ENCODE data around the gene FXYD3. TPM values are rescaled to one million over a fixed set of nuclear protein-coding genes. Genes with fewer than 3 reads are reported as not detected.

Gene FXYD3
- total RNA-seq, 6 experiments from 2014 or later, result not detected

GRCh38 chr19:35116072-35116801 is 614 bp downstream of the FXYD3 start:
- peaks cover 17% of the 10 kb centered on the region for H3K4me1 Mint-ChIP-seq (ENCODE audit: low read depth)
- no peaks in the 10 kb centered on the region for H3K36me3 Mint-ChIP-seq (ENCODE audit: low read depth)
- peaks cover 20% of the 10 kb centered on the region for H3K27me3 Mint-ChIP-seq (ENCODE audit: insufficient read depth)
- H3K9me3 Mint-ChIP-seq, result no peaks in the 10 kb centered on the region
- H3K4me3 Mint-ChIP-seq, result no peak overlapping the region
- TF ChIP-seq CTCF (IDR thresholded peaks at IDR 0.05), result no peak
- H3K27ac Mint-ChIP-seq, result no peak overlapping the region
- DNase-seq, result no peak

GRCh38 chr19:35117116-35117515 is 1.5 kb downstream of the FXYD3 start:
- H3K27ac Mint-ChIP-seq, result no peak overlapping the region
- peaks cover 18% of the 10 kb centered on the region for H3K27me3 Mint-ChIP-seq (ENCODE audit: insufficient read depth)
- DNase-seq, result no peak
- no peak overlapping the region for H3K4me3 Mint-ChIP-seq
- no peaks in the 10 kb centered on the region for H3K36me3 Mint-ChIP-seq (ENCODE audit: low read depth)
- peaks cover 19% of the 10 kb centered on the region for H3K4me1 Mint-ChIP-seq (ENCODE audit: low read depth)
- no peak for TF ChIP-seq CTCF (IDR thresholded peaks at IDR 0.05)
- no peaks in the 10 kb centered on the region for H3K9me3 Mint-ChIP-seq

DNA sequence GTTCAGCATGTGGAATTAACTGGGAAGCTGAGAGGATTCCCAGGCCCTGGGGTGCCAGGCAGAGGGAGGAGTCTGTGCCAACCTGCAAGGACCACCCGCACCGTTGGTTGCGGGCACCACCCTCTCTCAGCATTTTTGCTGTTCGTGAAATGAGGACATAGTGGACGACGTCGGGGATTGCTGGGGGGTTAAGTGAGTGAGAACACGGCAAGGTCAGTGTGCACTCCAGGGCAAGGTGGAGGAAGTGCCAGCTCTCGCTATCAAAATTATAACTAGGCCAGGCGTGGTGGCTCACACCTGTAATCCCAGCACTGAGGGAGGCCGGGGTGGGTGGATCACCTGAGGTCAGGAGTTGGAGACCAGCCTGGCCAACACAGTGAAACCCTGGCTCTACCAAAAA is 2.2 kb downstream of the FXYD3 start:
- Mint-ChIP-seq H3K9me3 (no peaks in the 10 kb centered on the region), H3K27me3 (ENCODE audit: insufficient read depth) (peaks cover 17% of the 10 kb centered on the region), H3K36me3 (ENCODE audit: low read depth) (no peaks in the 10 kb centered on the region), H3K4me3 (no peak overlapping the region), H3K4me1 (ENCODE audit: low read depth) (peaks cover 19% of the 10 kb centered on the region), H3K27ac (no peak overlapping the region)
- no peak for TF ChIP-seq CTCF (IDR thresholded peaks at IDR 0.05)
- no peak for DNase-seq

DNA sequence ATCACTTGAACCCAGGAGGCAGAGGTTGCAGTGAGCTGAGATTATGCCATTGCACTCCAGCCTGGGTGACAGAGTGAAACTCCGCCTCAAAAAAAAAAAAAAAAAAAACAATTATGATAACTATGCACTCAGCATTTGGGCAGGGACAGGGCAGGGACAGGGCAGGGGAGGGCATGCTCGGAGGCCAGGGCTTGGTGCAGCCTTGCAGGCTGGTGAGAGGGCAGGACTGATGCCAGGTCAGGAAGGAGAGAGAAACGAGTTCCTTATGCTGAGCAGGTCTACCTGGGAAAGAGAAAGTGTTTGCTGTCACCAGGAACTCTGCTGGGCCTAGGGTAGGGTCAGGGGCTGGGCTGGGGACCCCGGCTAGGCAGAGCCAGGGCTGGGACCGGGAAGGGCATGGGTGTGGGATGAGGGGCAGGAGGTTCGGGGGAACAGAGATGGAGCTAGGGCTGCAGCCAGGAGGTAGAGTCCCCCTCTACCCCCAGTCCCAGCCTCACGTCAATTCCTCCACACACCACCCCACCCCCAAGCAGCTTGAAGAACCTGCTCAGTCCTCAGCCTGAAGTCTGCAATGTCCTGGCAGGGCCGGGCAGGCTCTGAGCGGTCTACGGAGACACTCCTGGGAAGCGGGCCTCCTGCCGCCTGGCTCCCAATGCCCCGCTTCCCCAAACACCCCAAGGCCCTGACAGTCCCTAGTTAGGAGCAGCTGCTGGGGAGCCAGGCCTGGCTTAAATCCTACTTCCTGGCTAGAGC is 2.8 kb downstream of the FXYD3 start:
- Mint-ChIP-seq H3K4me3 (no peak overlapping the region), H3K4me1 (ENCODE audit: low read depth) (peaks cover 21% of the 10 kb centered on the region)

GRCh38 chr19:35119091-35119490 is 3.5 kb downstream of the FXYD3 start:
- Mint-ChIP-seq H3K27me3 (ENCODE audit: insufficient read depth) (peaks cover 17% of the 10 kb centered on the region), H3K27ac (no peak overlapping the region), H3K4me3 (no peak overlapping the region), H3K4me1 (ENCODE audit: low read depth) (peaks cover 27% of the 10 kb centered on the region), H3K9me3 (no peaks in the 10 kb centered on the region), H3K36me3 (ENCODE audit: low read depth) (no peaks in the 10 kb centered on the region)
- no peak for DNase-seq
- TF ChIP-seq CTCF (IDR thresholded peaks at IDR 0.05), result no peak

More for the DNA sequence above, 2.8 kb downstream of the FXYD3 start:
- Mint-ChIP-seq H3K36me3 (ENCODE audit: low read depth) (no peaks in the 10 kb centered on the region), H3K9me3 (no peaks in the 10 kb centered on the region), H3K27me3 (ENCODE audit: insufficient read depth) (peaks cover 17% of the 10 kb centered on the region), H3K27ac (no peak overlapping the region)
- TF ChIP-seq CTCF (IDR thresholded peaks at IDR 0.05), result no peak
- DNase-seq, result no peak

Data from HFFc6 (cell line).